ENCODE measurements around the gene SYNE1. TPM values are rescaled to one million over a fixed set of nuclear protein-coding genes. Genes with fewer than 3 reads are reported as not detected.
A peak's percentile ranks its signal among the peaks of the same experiment; 100 is the strongest.

Gene SYNE1
- total RNA-seq, 1 donor from 2014 or later: 26.6 TPM

- no peaks in the 10 kb centered on the region for H3K9me3 Mint-ChIP-seq
- H3K27me3 Mint-ChIP-seq: no peaks in the 10 kb centered on the region
- no peak for TF ChIP-seq CTCF (conservative IDR thresholded peaks at IDR 0.05)
- H3K4me1 Mint-ChIP-seq (ENCODE audit: unreplicated experiment): no peaks in the 10 kb centered on the region
- H3K27ac Mint-ChIP-seq: no peak overlapping the region
- DNase-seq (ENCODE audit: extremely low spot score, unreplicated experiment): no peak
- no peak overlapping the region for H3K4me3 Mint-ChIP-seq
- peaks cover 17% of the 10 kb centered on the region for H3K36me3 Mint-ChIP-seq
Observed at GRCh38 chr6:152233547-152234320, 403.4 kb downstream of the SYNE1 start.

- no peak for TF ChIP-seq CTCF (conservative IDR thresholded peaks at IDR 0.05)
- peak overlapping the region; percentile 12 for H3K27ac Mint-ChIP-seq
- H3K27me3 Mint-ChIP-seq: no peaks in the 10 kb centered on the region
- H3K4me3 Mint-ChIP-seq: no peak overlapping the region
- H3K4me1 Mint-ChIP-seq (ENCODE audit: unreplicated experiment): no peaks in the 10 kb centered on the region
- no peak for DNase-seq (ENCODE audit: extremely low spot score, unreplicated experiment)
- peaks cover 13% of the 10 kb centered on the region for H3K36me3 Mint-ChIP-seq
- no peaks in the 10 kb centered on the region for H3K9me3 Mint-ChIP-seq
Observed at GRCh38 chr6:152232501-152233151, 404.5 kb downstream of the SYNE1 start.

GRCh38 chr6:152229330-152229729 lies 407.8 kb downstream of the SYNE1 start:
- Mint-ChIP-seq H3K4me3 (no peak overlapping the region), H3K36me3 (peaks cover 6% of the 10 kb centered on the region), H3K9me3 (no peaks in the 10 kb centered on the region), H3K27me3 (no peaks in the 10 kb centered on the region), H3K27ac (no peak overlapping the region), H3K4me1 (ENCODE audit: unreplicated experiment) (no peaks in the 10 kb centered on the region)
- DNase-seq (ENCODE audit: extremely low spot score, unreplicated experiment): no peak
- no peak for TF ChIP-seq CTCF (conservative IDR thresholded peaks at IDR 0.05)

GRCh38 chr6:152226119-152226518 lies 411.0 kb downstream of the SYNE1 start:
- Mint-ChIP-seq H3K4me3 (no peak overlapping the region), H3K4me1 (ENCODE audit: unreplicated experiment) (no peaks in the 10 kb centered on the region), H3K9me3 (peaks cover 12% of the 10 kb centered on the region), H3K27me3 (no peaks in the 10 kb centered on the region), H3K36me3 (peaks cover 19% of the 10 kb centered on the region), H3K27ac (no peak overlapping the region)
- no peak for TF ChIP-seq CTCF (conservative IDR thresholded peaks at IDR 0.05)
- no peak for DNase-seq (ENCODE audit: extremely low spot score, unreplicated experiment)

- no peak overlapping the region for H3K4me3 Mint-ChIP-seq
- no peak for TF ChIP-seq CTCF (conservative IDR thresholded peaks at IDR 0.05)
Observed at GRCh38 chr6:152225241-152225934, 411.8 kb downstream of the SYNE1 start.

More at GRCh38 chr6:152225241-152225934, 411.8 kb downstream of the SYNE1 start:
- Mint-ChIP-seq H3K27me3 (no peaks in the 10 kb centered on the region), H3K27ac (no peak overlapping the region), H3K36me3 (peaks cover 22% of the 10 kb centered on the region), H3K9me3 (peaks cover 12% of the 10 kb centered on the region), H3K4me1 (ENCODE audit: unreplicated experiment) (no peaks in the 10 kb centered on the region)
- no peak for DNase-seq (ENCODE audit: extremely low spot score, unreplicated experiment)

All from type B pancreatic cell (in vitro differentiated cells).